Amygdala (tissue), 56 donors: Measurements from ENCODE around the gene RFTN1.

Experiments used
- DNase-seq, 56 donors: peaks; one replicate each; lab custom pipeline; 2025; lab: John Stamatoyannopoulos, UW

RFTN1 gene

DNA sequence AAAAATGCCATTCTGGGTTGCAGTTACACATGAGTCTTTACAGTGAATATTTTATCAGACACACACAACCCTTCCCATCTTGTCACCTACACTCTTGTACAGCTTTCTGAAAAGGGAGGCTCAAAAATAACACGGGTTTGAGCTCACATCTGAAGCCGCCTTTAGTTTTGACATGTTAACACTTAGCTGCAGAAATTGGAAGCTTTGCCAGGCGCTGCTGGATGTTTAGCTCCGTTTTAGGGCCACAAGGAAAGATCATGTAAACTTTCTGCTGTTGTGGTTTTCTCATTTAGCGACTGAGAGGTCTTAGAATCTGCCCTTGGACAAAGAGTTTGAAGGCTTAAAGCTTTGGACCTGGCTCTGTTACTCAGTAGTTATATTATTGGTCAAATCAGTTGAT is 128.3 kb downstream of the RFTN1 start:
- no peak for DNase-seq

DNA sequence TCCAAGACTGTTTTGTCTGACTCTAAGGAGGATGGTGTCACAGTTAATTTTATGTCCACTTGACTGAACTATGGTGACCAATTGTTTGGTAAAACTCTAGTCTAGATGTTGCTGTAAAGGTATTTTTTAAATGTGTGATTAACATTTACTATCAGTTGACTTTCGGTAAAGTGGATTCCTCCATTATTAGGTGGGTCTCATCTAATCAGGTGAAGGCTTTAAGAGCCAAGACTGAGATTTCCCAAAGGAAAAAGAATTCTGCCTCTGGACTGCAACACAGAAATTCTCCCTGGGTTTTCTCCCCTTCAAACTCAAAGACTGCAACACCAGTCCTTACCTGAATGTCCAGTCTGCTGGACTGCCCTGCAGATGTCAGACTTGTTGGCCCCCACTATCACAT is 129.6 kb downstream of the RFTN1 start:
- no peak for DNase-seq

DNA sequence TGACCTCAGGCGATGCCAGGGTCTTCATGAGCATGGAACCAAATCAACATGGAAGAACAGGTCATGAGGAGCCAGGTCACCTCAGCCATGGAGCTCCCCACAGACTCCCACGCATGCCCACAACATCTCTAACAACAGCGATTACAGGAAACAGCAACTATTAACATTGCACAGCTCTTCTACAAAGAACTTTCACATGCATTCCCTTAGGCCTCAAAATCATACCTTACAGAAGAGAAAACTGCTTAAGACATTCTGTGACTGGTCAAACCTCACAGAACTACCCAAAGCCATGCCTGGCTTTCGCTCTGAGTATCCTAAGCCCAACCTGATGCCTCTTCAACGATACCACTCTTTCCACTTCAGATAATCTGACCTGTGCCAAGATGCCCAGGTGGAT is 130.7 kb downstream of the RFTN1 start:
- no peak for DNase-seq

DNA sequence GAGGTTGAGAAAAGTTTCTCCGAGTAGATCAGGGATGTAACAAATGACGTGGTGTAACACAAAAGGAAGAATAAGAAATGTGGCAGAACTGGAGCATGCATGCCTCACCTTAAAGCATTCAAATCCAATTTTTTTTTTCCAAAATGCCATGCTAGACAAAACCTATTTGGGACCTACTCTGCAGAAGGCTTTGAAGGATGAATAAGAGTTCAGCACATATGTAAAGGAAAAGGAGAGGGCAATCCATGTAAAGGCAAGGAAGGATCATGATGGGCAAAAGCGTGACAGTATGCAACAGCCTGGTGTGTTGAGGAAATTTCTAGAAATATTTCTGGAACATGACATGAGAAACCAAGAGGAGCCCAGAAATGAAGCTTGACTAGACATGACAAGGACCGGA is 132.1 kb downstream of the RFTN1 start:
- DNase-seq, result no peak

DNA sequence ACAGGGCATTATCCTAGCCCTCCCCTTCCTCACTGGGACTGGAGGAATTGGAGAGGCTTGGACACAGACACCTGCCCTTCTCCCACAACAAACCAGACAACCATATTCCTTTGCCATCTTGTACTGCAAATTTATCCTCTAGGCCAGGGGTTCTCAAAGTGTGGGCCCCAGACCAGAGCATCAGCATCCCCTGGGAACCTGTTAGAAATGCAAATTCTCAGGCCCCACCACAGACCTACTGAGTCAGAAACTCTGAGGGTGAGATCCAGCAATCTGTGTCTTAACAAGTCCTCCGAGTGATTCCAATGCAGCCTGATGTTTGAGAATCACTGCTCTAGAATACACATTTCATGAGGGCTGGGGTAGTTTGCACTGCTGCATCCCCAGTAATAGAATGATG is 133.1 kb downstream of the RFTN1 start:
- DNase-seq, result no peak

DNA sequence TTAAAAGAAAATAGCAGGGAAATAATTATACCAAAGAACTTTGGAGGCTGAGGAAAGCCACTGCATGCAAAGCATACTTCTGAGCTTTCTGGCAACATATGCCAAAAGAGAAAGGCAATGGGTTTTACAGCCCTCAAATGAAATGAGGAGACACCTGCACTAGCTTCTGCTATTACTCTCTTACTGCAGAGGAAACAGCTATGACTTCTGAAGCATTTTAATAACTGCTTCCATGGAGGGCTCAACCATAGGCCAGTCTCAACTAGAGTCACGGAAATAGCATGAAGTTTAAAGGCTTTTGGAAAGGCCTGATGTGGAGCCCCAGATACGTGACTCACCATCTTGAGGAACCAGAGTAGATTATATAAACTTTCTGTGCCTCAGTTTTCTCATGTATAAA is 133.7 kb downstream of the RFTN1 start:
- no peak for DNase-seq

DNA sequence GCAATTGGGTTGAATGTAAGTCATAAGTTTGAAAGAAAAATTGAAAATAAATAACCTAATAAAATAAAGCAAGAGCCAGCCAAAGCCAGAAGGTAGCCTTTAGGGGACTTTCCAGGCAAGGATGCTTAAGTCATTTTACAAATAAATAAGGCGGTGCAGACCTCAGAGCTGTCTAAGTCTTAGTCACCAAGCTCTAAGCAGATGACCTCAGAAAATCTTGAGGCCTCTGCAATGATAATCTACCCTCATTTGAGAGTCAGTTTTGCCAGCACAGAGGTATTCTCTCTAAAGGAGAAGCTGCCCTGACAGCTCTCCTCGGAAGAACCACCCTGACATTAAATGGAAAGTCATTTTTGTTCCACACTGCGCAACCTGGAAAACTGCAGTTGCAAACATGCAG is 134.6 kb downstream of the RFTN1 start:
- DNase-seq, result no peak

DNA sequence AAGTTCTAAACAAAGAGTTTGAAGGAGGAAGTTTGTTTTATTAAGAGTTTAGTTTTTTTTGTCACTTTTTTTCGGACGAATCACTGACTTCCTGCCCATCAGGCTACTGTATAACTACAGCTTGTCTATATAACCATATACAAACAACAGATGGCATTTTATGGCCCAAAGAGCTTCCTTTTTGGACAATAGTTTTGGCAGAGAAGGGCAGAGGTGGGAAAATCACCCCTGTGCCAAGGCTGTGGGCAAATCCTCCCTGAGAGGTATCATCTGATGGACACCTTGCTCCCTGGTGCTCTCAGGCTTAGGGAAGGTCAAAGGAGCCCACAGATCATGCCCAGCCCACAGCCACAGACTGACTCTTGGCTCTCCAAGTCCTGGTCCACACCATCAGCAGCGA is 135.1 kb downstream of the RFTN1 start:
- no peak for DNase-seq

DNA sequence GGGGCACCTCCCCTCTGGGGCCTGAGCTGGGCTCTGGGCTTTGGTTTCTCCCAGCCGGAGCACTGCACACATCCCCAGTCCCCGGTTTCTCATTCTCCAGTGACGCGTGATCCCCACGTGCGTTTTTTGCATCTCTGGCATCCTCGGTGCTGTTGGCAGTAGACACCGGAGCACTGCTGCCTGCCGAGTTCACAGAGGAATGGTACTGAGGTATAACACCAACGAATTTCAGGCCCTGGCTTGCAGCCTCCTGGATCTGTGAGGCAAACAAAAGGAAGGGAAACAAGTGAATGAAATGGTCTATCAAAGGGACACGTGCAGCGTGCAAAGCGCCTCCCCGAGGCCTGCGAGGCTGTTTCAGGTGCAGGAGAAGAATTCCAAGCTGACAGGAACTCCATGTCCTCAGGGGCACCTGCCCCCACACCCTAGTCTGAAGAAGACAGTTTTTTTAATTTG is 135.6 kb downstream of the RFTN1 start:
- peak in 9 of 56 donors; percentile 14 to 41 (median 31) for DNase-seq

DNA sequence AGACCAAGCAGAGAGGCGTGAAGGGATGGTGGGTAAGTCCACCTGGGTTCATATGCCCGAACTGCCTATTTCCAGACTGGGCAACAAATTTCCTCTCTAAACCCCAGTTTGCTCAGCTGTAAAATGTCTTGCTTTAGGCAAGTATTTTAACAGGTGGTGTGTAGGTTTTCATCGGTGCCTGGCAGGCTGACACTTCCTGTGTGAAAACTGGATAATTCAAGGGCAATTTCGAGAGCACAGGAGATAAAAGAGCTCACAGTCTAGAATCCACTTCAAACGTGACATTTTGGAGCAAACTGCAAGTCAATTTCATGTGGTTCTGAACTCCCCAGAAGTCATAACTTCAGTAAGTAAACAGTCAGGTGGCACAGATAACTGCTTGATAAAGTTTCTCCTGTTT is 136.3 kb downstream of the RFTN1 start:
- DNase-seq, result peak in 1 of 56 donors; percentile 17

DNA sequence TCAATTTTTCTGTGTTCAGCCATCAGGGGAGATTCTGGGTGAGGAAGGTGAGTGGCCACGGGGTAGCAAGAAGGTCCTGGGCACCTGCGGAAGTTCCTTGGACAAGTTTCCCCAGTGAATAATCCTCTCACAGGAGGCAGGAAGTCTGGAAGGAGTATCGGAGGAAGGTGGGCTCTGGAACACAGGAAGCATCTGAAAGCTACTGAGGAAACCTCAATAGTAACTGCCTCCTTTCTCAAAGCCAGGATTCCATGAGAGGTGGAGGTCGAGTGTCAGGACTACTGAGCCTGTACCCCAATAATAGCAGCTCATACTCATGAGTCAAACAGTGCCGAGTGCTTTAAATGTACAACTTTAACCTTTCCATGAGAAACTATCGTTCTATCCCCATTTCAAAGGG is 137.6 kb downstream of the RFTN1 start:
- DNase-seq, result no peak

DNA sequence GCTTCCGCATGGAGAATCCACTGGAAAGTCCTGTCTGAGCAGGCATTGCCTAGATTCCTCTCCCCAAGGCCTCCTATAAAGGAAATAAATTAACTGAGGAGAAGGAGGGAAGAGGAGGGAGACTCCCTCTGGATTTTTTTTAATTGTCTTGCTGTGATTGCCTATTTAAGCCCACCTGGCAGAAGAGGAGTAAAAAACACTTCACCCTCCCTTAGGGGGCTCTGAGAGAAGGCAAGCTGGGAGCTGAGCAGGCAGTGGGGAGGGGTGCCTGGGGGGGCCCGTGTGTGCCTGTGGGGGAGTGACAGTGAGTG is 138.6 kb downstream of the RFTN1 start:
- DNase-seq, result no peak

DNA sequence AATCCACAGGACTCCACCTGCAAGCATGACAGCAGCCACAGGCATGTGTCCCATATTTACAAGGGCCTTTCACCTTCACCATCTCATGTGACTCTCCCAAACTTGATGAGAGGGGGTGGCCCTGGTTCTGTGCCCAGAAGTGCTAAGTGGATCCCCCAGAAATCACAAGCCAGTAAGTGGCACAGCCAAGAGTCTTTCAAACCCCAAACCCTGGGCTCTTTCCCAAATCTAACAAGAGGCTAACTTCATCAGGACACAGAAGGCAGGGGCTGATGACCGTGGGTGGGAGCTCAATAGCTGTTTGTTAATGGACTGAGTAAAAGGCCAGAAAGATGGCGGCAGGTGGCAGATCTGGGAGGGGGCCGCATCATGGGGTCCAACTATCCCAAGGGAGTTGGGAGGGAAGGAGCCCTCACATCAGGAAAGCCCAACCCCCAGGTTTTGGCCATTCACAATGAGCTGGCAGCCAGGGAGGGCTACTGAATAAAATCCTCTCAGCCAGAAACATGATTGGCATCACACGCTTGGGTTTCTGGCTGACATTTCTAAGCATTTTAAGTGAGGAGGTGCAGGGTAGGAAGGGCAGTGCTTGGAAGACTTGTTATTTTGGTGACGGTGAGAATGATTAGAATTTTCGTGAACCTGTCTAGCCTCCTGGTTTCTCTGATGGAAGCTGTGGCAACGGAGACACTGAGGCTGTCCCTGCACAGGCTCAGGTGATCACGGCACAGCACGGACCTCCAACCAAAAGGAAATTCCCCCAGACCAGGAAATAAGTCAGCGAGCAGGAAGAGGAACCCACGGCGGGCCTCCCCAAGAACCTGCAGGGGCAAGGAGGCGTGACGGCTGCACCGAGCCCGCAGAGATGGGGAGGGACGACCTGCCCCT is 139.2 kb downstream of the RFTN1 start:
- peak in 19 of 56 donors; percentile 14 to 60 (median 31) for DNase-seq

DNA sequence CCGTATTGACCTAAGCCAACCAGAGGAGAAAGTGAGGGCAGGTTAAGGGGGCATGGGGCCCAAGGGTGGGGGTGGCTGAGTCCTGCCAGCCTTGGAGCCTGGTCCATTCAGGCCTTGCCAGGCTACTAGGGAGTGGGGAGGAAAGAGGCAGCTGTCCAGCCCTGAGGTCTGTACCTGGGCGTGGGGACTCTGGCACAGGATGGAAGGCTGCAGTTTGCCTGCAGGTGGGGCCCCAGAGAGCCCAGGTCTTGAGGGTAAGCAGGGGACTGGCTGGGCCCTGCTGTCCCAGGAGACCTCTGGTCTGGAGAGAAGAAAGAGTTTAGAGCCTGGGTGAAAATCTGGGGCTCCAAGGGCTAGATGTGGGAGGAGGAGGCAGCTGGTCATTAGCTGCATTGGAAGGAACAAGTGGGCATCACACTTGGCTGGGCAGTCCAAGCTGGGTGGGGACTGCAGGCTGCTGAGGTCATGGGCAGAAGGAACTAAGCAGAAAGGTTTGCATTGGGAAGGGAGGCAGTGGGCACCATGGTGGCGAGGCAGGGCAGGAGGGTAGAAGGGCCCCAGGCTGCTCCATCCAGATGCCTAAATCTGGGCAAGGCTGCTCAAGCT is 140.1 kb downstream of the RFTN1 start:
- no peak for DNase-seq

DNA sequence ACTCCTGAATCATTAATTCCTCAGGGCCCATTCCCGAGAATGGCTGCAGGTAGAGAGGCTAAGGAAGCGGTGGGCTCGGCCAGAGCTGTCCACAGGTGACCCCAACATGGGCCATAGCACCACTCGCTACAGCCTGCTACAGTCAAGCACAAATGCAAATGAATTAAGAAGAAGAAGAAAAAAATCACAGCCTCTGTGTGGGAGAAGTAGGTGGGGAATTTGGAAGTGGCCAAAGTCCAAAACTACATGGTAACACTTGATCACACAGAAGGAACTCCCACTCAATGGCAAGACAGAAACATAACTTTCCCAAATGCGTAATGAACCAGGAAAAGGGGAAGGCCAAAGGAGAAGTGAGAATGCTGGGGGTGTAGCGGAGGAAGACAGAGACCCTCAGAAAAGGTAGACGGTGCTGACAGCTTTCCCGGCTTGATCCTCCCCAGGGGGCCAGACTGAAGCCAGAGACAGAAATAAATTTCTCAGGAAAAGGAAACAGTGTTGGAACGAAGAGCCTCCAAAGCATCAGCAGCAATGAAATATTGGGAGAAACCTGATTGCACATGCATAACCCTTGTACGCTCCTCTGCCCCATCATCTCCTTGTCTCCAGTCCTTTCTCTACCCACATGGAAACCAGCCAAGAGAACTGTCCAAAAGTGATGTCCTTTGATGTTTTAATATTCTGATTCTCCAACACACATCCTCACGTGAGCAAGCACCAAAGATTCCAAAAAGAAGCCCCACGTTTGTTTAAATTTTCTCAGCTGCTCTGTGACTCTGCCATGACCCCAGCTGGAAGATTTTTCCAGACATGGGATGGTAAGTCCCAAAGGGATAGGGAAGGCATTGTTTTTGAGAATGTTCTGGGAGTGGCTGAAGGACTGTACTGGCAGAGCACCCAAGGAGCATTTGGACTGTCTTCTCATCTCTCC is 140.9 kb downstream of the RFTN1 start:
- no peak for DNase-seq

DNA sequence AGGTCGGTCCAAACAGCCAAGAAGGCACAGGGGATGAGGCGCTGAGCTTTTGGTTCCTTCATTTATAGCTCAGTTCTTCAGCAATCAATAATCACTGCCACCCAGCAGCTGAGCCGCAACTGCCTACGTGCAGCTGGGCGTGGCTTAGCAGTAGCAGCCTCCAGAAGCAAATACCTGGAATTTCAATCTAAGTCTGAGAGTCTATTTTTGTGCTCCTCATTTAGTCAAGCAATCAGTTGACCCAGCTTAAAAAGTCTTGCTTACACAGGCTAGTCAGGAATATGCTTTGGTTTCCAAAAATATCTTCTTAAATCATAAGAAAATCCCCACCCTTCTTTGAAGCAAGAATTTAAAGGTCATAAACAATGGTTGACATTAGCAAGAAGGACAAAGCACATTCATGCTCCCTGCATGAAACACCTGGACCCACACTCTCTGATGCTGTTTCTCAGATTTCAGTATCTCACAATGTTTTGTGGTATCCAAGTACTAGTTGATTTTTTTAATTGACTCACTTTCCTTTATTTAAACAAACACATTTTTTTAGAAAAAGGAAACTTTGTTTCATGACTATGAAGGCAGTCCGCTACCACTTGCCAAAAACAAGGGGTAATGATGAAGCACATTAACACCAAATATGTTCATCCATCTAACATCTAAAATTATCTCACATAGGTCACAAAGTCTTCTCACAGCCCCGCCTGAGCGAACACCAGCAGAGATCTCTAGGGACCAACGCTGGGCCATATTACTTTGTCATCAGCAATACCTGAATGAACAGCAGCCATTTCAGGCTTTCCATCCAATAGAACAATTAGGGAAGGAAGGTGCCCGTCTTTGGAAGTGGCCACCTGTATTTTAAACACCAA is 142.4 kb downstream of the RFTN1 start:
- DNase-seq, result no peak

DNA sequence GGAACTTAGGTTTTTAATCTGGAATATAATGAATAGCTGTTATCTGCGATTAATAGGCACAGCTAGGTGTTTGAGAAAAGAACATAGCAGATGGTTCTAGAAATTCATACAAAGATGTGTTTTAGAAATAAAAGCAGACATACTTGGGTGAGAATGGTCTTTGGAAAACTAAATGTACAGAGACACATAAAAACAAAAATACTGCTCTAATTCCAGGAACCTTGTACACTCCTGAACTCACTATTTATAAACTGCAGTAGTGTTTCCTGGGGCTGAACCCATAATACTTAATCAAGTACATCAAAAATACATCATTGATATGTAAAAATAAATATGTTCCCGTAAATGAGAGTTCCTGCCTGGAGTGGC is 143.0 kb downstream of the RFTN1 start:
- DNase-seq, result no peak

DNA sequence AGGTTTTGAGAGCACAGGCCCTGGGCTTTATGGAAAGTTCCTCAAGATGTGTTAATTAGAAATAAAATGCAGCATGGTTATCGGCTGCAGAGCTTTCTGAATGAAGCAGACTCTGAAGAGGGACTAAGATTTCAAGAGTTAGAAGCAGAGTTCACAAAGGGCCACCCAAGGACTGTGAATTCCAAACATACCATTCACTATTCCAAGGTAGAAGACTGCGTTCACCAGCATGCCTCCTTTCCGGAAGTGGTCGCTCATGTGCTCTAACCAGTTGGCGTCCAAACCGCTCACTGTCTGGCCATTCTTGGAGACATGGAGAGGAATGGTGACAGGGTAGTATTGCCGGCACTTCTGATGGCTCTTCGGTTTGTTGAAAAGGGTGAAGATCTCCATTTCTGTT is 143.6 kb downstream of the RFTN1 start:
- no peak for DNase-seq

DNA sequence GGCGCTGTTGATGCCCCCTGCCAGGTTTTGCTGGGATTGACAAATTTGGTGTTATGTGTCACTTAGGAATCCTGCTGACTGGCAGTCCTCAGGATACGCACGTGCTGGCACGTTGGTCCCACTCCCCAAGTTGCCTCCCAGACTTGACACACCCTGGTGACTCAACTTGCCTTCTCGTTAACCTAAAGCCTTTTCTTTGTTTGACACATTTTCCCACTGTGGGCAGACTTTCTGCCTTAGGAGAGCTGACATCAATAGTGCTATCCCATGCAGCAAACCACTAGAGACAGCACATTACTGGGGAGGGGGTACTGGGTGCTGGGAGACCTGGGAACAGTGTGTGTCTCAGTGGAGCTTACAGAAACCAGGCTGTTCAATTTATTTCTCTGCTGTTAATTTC is 144.2 kb downstream of the RFTN1 start:
- DNase-seq, result no peak

DNA sequence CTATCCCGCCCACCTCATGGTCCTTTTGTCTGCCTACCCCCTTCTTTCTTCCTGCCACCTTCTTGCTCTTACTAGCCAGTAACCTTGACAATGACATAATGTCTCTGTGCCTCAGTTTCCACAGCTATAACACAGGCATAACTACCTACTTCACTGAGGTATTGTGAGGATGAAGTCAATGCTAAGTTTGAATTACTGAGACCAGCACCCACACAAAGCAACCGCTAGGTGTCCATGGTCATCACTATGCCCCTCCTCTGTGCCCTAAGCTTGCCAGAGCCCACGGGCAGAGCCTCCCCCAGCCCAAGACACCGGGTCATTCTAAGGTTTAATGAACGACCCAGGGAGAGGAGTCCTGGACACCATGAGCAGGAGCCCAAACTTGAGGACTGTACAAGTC is 146.9 kb downstream of the RFTN1 start:
- no peak for DNase-seq
